NCI-H2107 (cell line): ENCODE measurements around the gene ARHGEF6.
"Not testable (repeated sequence)": the region's sequence is repeated elsewhere in the genome, so short reads cannot be mapped to it uniquely, and the experiment has no call there.

ENCODE experiments used
- DNase-seq: peaks from one replicate; lab custom pipeline; 2025; lab: John Stamatoyannopoulos, UW

ARHGEF6 gene

GRCh38 chrX:136780763-136781162 is at the start of gene ARHGEF6:
TSS of gene ARHGEF6 (minus strand) at chrX:136780932. CDS start at chrX:136780882, 50 bp downstream.
- DNase-seq = no peak

GRCh38 chrX:136829413-136829812 is 48.7 kb upstream of the ARHGEF6 start:
- DNase-seq = no peak

GRCh38 chrX:136828830-136829229 is 48.1 kb upstream of the ARHGEF6 start:
- DNase-seq = no peak

GRCh38 chrX:136827026-136827425 is 46.3 kb upstream of the ARHGEF6 start:
- no peak for DNase-seq

GRCh38 chrX:136825771-136826170 is 45.0 kb upstream of the ARHGEF6 start:
- no peak for DNase-seq

DNA sequence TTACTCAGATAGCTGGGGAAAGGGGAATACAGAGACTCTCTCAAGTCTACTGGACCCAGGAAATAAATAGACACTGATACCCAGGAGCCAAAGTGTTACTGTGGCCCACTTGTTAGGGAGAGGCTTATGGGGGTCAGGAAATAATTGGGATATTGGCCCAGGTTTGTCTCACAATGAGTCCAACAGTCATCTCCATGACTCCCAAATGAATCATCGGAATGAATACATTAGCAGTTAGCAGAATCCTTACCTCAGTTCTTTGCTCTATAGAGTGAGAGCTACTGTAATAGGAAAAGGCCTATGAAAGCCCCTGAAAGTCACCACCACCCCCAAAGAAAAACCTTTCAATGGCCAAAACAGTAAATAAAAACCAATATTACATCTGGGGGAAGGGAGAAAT is 42.4 kb upstream of the ARHGEF6 start:
- DNase-seq = no peak

GRCh38 chrX:136822337-136823095 is 41.8 kb upstream of the ARHGEF6 start:
- no peak for DNase-seq

DNA sequence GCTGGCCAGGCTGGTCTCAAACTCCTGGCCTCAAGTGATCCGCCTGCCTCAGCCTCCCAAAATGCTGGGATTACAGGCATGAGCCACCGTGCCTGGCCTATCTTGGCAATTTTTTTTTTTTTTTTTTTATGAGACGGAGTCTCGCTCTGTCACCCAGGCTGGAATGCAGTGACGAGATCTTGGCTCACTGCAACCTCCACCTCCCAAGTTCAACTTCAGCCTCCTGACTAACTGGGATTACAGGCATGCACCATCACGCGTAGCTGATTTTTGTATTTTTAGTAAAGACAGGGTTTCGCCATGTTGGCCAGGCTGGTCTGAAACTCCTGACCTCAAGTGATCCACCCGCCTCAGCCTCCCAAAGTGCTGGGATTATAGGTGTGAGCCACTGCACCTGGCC is 39.0 kb upstream of the ARHGEF6 start:
- not testable (repeated sequence) for DNase-seq

DNA sequence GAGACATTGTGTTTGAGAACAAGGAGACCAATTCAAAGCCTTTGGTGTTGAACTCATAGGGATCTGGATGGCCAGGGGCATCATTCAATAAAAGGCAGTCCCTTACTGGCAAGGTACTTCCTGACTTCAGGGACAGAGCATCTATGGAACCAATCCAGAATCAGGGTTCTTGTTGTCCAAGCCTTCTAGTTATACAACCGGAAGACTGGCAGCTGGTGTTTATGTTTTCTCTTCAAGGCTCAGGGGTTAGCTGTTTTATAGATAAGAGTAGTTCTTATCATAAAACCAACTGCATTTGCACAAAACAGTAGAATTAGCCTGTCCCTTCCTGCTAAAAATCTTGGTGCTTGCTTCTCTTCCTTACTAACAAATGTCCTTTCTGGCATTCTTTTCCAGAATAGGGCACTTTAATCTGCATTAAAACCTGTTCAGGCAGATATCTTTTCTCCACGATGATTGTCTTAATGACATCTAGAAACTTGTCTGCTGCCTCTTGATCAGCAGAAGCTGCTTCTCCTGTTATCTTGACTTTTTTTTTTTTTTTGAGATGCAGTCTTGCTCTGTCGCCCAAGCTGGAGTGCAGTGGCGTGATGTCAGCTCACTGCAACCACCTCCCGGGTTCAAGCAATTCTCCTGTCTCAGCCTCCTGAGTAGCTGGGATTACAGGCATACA is 38.4 kb upstream of the ARHGEF6 start:
- DNase-seq = no peak

- no peak for DNase-seq
These were observed 36.2 kb upstream of the ARHGEF6 start for GRCh38 chrX:136816975-136817374.

DNA sequence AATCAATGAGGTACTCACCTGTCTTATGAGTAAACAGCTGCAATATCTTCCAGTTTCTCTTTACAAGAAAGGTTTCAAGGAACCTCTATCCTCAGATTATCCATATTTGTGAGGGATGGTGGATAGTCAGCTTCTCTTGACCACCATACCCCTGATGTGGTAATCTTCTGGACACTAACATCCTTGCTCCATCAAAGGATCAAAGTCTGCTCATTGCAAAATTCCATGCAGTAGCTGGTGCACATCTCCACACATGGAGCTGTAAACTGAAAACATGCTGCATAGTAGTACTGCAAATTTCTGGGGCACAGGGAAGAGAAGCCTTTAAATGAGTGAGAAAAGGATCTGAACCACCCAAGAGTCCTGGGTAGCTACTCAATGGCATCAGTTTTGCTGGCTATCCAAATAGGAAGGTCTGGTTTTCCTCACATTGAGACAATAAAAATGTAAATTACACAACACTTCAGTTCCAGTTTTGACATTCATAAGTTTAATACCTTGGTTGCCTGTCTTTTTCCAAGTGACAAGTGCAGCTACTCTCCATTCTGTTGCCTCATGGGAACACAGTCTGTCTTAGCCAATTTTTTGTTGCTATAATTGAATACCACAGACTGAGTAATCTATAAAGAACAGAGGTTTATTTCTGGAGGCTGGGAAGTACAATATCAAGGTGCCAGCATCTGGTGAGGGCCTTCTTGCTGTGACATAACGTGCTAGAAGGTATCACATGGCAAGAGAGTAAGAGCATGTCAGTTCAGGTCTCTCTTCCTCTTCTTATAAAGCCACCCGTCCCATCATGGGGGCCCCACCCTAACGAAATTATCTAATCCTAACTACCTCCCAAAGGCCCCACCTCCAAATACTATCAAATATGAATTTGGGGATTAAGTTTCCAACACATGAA is 34.4 kb upstream of the ARHGEF6 start:
- DNase-seq = no peak

DNA sequence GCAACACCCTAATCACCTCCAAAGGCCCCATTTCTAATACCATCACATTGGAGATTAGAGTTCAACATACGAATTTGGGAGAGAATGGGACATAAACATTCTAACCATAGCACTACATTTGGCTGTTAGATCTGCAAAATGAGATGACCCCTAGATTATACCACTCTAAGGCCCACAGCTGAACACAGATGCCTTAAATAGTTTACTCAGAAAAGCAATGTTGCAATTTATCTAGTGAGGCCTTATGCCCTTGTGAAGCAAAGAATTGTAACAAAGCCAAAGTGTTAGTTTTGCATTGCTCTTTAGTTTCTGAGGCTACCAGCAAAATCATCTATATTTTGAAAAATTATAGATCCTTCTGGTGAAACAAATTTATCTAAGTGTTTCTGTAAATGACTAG is 31.6 kb upstream of the ARHGEF6 start:
- DNase-seq = no peak

DNA sequence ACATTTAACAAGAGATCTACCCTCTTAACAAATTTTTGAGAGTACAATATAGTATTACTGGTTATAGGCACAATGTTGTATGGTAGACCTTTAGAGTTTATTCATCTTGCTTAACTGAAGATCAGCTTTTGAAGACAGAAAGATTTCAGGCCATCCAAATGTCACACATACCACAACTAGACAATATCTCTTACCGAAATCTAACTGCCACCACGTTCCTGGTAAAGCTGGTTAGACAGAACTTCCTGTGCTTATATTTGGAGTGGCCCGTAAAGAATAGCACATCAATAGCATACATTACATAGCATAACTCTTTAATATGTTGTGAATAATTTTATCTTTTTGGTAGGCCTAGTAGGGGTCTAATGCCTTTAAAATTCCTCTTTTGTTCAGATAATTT is 29.8 kb upstream of the ARHGEF6 start:
- DNase-seq = no peak

DNA sequence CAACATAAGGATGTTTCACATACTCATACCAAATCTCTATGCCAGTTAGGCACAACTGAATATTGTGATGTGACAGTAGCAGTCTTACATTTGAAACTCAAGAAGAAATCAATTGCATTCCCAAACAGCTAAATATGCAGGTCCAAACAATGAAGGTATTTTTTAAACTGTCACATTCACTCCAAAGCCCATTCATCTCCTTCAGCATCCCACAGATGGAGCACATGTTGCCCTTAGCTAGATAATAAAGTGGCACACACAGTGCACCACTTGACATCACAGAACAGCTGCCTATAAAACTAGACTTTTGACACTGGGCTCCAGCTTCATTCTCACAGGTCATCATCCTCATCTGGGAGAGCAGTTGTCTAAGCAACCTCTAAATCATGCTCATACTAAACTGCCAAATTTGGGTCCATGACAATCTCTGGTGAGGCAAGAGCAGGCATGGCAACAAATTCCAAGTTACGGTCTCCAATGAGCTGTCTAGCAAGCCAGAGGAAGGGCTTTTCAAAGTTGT is 26.2 kb upstream of the ARHGEF6 start:
- no peak for DNase-seq

DNA sequence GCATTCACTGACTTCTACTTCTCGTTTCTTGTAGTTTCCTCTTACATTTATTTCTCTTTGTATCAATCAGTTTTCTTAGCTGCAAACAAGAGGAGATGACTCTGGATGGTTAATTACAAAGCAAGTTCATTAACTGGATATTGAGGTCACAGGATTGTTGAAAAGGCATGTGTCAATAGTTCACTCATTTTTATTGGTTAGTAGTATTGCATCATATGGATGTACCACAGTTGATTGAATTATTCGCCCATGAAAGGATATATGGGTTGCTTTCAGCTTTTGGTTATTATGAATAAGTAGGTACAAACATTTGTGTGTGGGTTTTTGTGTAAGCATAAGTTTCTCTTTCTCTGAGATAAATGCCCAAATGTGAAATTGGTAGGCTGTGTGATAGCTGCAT is 21.8 kb upstream of the ARHGEF6 start:
- no peak for DNase-seq

DNA sequence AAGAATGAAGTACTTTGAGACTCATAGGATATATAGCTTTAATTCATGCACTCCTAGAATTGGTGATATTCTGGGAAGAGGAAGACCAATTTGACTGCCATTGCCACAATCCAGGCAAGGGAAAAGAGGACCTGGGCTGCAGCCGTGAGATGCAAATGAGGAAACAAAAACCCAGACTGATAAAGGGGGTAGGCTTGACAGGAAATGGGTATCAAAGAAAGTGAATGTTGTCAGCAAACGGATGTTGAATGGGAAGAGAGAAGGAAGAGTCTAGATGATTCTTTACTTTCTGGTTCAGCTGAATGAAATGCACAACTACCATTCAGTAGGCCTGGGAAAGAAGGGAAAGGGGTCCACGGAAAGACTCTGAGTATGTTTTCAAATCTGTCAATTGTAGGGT is 17.1 kb upstream of the ARHGEF6 start:
- no peak for DNase-seq

DNA sequence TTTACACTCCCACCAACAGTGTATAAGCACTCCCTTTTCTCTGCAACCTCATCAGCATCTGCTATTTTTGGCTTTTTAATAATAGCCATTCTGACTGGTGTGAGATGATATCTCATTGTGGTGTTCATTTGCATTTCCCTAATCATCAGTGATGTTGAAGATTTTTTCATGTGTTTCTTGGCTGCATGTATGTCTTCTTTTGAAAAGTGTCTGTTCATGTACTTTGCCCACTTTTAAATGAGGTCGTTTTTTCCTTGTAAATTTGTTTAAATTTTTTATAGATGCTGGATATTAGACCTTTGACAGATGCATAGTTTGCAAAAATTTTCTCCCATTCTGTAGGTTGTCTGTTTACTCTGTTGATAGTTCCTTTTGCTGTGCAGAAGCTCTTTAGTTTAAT is 14.4 kb upstream of the ARHGEF6 start:
- DNase-seq = not testable (repeated sequence)

DNA sequence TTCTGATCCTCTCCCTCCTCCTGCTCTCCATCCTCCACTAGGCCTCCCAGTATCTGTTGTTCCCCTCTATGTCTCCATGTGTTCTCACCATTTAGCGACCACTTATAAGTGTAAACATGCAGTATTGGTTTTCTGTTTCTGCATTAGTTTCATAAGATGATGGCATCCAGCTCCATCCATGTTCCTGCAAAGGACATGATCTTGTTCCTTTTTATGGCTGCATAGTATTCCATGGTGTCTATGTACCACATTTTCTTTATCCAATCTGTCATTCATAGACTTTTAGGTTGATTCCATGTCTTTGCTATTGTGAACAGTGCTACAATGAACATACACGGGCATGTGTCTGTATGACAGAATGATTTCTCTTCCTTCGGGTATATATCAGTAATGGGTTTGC is 13.9 kb upstream of the ARHGEF6 start:
- not testable (repeated sequence) for DNase-seq

DNA sequence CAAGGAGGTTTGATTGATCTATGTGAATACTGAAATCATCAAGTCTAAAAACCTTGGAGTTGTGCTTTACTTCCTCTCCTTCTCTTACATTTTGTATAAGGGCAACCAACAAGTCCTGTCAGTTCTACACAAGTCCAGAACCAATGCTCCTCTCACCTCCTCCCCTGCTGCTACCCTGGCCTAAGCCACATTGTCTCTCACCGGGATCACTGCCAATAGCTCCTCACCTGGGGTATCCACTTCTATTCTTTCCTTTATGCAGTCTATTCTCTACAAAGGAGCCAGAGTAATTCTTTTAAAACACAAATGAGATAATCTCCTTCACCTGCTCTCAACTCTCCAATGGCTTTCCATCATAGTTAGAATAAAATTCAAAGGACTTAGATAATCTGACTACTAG is 13.3 kb upstream of the ARHGEF6 start:
- no peak for DNase-seq

DNA sequence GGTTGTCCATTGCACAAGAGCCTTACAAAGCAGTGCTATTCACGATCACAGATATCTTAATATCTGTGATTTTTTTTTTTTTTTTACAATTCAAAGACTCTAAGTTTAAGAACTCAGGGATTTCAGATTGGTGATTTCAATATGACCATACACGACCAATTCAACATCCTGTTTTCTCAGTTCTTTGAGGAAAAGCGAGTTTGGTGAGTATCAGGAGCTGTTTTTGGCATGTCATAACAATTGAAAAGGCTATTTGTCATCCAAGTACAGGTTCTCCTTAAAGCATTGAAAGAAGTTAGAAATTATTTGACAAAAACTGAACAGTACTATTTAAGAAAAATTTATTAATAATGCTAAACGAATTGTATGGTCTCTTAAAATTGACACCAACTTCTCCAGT is 9.1 kb upstream of the ARHGEF6 start:
- DNase-seq = no peak

DNA sequence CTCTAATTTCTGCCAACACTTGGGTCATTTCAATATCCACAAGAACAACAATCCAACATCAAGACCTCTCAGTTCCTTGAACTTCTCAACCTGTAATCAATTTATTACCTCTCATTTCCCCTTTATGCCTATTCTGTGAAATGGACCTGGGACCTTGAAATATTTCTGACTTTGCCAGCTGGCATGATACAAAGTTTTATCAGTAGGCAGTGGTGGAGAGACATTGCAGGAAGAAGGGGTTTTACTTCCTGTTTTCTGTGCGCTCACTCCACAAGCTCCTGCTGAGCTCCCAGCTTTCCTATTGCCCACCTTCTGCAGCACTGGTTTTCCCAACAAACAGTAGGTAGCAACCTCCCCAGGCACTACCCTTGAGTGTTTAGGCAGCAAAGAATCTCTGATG is 3.5 kb upstream of the ARHGEF6 start:
- DNase-seq = no peak

- no peak for DNase-seq
These were observed 2.4 kb upstream of the ARHGEF6 start for GRCh38 chrX:136783159-136783558.
